ENCODE results near the gene GPC5. TPM values are rescaled to one million over a fixed set of nuclear protein-coding genes. Genes with fewer than 3 reads are reported as not detected.

Gene GPC5
- total and polyA plus RNA-seq, 2 of the 13 experiments (the other 11 are each of a cell fraction or from before 2014, with no cell fraction given), result 0.02 to 0.07 TPM

GRCh38 chr13:91660076-91660415 is 261.6 kb downstream of the GPC5 start (continued):
- TF ChIP-seq GPN1 (CRISPR knock-in tag; IDR thresholded peaks at IDR 0.05; ENCODE audit: borderline replicate concordance), result no peak
- no peak for TF ChIP-seq HOXD1 (CRISPR knock-in tag; IDR thresholded peaks at IDR 0.05)
- no peak for TF ChIP-seq ZNF484 (CRISPR knock-in tag; IDR thresholded peaks at IDR 0.05; ENCODE audit: borderline replicate concordance, low read depth)
- no peak for TF ChIP-seq ZNF543 (CRISPR knock-in tag; IDR thresholded peaks at IDR 0.05)
- TF ChIP-seq HNRNPUL1 (IDR thresholded peaks at IDR 0.05; ENCODE audit: low read depth, low read length), result no peak
- TF ChIP-seq KLF6 (CRISPR knock-in tag; IDR thresholded peaks at IDR 0.05), result no peak
- TF ChIP-seq PATZ1 (CRISPR knock-in tag; IDR thresholded peaks at IDR 0.05), result no peak

DNA sequence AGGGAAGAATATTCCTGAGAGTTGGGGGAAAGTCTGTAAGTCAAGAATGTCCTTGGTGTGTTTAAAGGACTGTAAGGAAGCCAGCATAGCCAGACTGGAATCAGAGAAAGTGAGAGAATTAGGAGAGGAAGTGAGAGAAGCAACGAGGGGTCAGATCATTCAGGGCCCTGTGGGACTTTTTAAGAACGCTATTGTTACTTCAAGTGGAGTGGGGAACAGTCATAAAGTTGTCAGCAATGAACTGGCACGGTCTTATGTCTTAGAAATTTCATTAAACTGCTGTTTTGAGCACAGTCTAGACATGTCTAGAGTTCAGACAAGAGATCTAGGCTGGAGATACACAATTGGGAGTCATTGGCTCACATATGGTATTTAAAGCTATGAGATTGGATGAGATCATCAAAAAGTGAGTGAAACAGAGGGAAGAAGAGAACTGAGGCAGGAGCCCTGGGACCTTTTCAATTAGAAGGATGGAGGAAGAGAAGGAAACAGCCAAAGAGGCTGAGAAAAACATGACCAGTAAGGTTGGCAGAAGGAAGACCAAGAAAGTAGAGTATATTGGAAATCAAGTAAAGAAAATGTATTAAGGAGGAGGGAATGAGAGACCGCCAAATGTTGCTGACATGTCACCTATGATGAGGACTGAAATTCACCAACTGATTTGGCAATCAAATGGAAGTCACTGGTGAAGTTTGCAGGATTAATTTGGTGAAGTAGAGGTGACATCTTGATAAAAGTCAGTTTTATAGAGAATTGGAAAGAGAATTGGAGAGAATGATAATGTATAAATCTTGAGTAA is 263.5 kb downstream of the GPC5 start:
- no peak for FAIRE-seq
- TF ChIP-seq ZBTB1 (CRISPR knock-in tag; IDR thresholded peaks at IDR 0.05; ENCODE audit: borderline replicate concordance) (no peak), ZNF383 (CRISPR knock-in tag; IDR thresholded peaks at IDR 0.05; ENCODE audit: borderline replicate concordance) (no peak), SSRP1 (CRISPR knock-in tag; IDR thresholded peaks at IDR 0.05) (no peak), RERE (CRISPR knock-in tag; IDR thresholded peaks at IDR 0.05; ENCODE audit: low read depth) (no peak), SAFB2 (CRISPR knock-in tag; IDR thresholded peaks at IDR 0.05; ENCODE audit: borderline replicate concordance, low read depth) (no peak), KLF12 (CRISPR knock-in tag; IDR thresholded peaks at IDR 0.05; ENCODE audit: borderline replicate concordance) (no peak), ELF1 (CRISPR knock-in tag; IDR thresholded peaks at IDR 0.05) (no peak)
- TF ChIP-seq, protein P1, sequence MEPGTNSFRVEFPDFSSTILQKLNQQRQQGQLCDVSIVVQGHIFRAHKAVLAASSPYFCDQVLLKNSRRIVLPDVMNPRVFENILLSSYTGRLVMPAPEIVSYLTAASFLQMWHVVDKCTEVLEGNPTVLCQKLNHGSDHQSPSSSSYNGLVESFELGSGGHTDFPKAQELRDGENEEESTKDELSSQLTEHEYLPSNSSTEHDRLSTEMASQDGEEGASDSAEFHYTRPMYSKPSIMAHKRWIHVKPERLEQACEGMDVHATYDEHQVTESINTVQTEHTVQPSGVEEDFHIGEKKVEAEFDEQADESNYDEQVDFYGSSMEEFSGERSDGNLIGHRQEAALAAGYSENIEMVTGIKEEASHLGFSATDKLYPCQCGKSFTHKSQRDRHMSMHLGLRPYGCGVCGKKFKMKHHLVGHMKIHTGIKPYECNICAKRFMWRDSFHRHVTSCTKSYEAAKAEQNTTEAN (CRISPR knock-in tag; conservative IDR thresholded peaks at IDR 0.05), result no peak

More for the DNA sequence above, 263.5 kb downstream of the GPC5 start:
- Histone ChIP-seq H3K79me2 (ENCODE audit: insufficient read depth, low read length) (no peaks in the 10 kb centered on the region), H3K4me2 (ENCODE audit: low read depth, low read length) (no peak overlapping the region), H3K4me1 (ENCODE audit: insufficient read depth, low read length) (no peaks in the 10 kb centered on the region), H3K27ac (ENCODE audit: extremely low read length, insufficient read depth, low read length) (no peak overlapping the region), H4K20me1 (ENCODE audit: insufficient read depth, low read length) (no peaks in the 10 kb centered on the region), H3K9me3 (ENCODE audit: low read length) (no peaks in the 10 kb centered on the region), H3K36me3 (replicated peaks in 1 of 2; ENCODE audit: control insufficient read depth in 1 of 2, insufficient read depth in 2 of 2, low read length in 2 of 2) (no peaks in the 10 kb centered on the region), H3K4me3 (replicated peaks in 1 of 3; ENCODE audit: insufficient read depth in 1 of 3, low read depth in 2 of 3, low read length in 3 of 3) (no peak overlapping the region), H3K27me3 (ENCODE audit: control insufficient read depth in 1 of 2, insufficient read depth in 2 of 2, low read length in 2 of 2) (no peaks in the 10 kb centered on the region), H2AFZ (ENCODE audit: low read length) (no peak overlapping the region), H3K9ac (ENCODE audit: insufficient read depth, low read depth, low read length) (no peak overlapping the region)
- WGBS (ENCODE audit: low lambda C conversion rate), result 20% methylated on average over 4 of the region's 4 CpGs
- in situ Hi-C loops (cut with HindIII; ENCODE audit: extremely low pct_ligation_motif_present, low pct_unique_long_range_greater_than_20kb), result no loop called here
- intact Hi-C loops (cut with micrococcal nuclease; ENCODE audit: unreplicated experiment), result no loop called here
- no TSS peak for BruUV-seq (replicated peaks)
- ChIA-PET CTCF (ENCODE audit: low intra/inter-chr PET ratio, low total read pairs) (no interaction called here), POLR2A (no interaction called here)
- DNase-seq (ENCODE audit: low spot score) (no peak), ATAC-seq (no peak)

All from HepG2 (cell line).